ENCODE measurements around the gene MICB. TPM values are rescaled to one million over a fixed set of nuclear protein-coding genes. Genes with fewer than 3 reads are reported as not detected.

Gene MICB
- total RNA-seq, 3 donors from 2014 or later = 2.9 to 4.6 (median 4.0) TPM

DNA sequence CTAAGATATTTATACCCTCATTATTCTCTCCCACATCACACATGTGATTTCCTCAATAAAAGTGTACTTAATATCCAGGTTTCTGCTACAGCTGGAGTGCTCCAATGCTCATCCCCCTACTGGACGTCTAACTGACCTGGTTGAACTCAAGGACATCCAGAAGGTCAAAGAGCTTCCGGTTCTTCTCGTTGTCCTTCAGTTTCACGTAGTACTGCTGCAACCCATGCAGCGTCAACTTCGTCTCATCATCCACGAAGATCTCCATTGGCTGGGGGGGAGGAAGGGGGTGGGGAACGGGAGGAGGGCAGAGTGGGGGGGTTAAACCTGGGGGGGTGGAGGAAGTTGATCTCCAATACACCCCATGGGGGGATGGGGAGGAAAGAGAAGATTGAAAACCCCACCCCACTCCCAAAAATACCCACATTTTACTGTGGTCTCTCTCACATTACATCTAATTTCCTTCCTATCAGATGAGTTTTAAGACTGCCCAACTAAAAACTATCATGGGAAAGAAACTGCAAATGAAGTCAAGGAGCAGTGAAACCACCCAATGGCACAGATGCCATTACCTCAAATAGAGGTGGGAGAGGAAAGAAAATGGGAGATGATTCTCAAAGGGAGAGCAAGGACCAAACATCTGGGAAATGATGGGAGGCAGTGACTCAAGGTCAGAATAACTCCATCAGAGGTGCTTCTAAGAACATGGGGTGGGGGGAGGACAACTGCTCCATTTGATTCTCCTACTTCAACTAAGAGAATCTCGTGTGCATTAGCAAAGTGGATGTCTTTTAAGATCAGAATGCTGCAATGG lies 34.9 kb downstream of the MICB start:
- no peak overlapping the region for H3K27ac ChIP-seq
- no peaks in the 10 kb centered on the region for H3K9me3 ChIP-seq
- DNase-seq (ENCODE audit: low spot score in 2 of 2) = no peak
- TF ChIP-seq, protein P1, sequence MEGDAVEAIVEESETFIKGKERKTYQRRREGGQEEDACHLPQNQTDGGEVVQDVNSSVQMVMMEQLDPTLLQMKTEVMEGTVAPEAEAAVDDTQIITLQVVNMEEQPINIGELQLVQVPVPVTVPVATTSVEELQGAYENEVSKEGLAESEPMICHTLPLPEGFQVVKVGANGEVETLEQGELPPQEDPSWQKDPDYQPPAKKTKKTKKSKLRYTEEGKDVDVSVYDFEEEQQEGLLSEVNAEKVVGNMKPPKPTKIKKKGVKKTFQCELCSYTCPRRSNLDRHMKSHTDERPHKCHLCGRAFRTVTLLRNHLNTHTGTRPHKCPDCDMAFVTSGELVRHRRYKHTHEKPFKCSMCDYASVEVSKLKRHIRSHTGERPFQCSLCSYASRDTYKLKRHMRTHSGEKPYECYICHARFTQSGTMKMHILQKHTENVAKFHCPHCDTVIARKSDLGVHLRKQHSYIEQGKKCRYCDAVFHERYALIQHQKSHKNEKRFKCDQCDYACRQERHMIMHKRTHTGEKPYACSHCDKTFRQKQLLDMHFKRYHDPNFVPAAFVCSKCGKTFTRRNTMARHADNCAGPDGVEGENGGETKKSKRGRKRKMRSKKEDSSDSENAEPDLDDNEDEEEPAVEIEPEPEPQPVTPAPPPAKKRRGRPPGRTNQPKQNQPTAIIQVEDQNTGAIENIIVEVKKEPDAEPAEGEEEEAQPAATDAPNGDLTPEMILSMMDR (IDR thresholded peaks at IDR 0.05) = no peak
- TF ChIP-seq POLR2AphosphoS5 (IDR thresholded peaks at IDR 0.05) = no peak
- no peak for TF ChIP-seq POLR2A (IDR thresholded peaks at IDR 0.05)
- H3K4me3 ChIP-seq = no peak overlapping the region
- no peaks in the 10 kb centered on the region for H3K27me3 ChIP-seq
- H3K36me3 ChIP-seq = peaks cover 26% of the 10 kb centered on the region
- intact Hi-C loops (cut with DNase I; ENCODE audit: low total_unique reads) = no loop called here
- H3K4me1 ChIP-seq = no peaks in the 10 kb centered on the region

DNA sequence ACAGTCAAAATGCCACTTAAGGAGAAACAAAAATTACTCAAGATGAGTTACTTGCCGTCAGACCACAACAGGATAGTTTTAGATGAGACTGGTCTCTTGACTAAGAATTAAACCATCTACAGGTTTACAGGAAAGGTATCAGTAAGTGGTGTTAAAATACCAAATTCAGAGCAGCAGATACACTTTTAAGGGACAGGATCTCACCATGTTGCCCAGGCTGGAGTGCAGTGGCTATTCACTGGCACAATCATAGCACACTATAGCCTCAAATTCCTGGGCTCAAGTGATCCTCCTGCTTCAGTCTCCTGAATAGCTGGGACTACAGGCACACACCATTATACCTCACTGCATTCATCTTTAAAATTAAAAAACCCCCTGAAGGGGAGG lies 35.5 kb downstream of the MICB start:
- Histone ChIP-seq H3K4me1 (no peaks in the 10 kb centered on the region), H3K9me3 (no peaks in the 10 kb centered on the region), H3K27me3 (no peaks in the 10 kb centered on the region), H3K27ac (no peak overlapping the region), H3K4me3 (no peak overlapping the region), H3K36me3 (peaks cover 26% of the 10 kb centered on the region)
- intact Hi-C loops (cut with DNase I; ENCODE audit: low total_unique reads) = no loop called here
- TF ChIP-seq POLR2AphosphoS5 (IDR thresholded peaks at IDR 0.05) = no peak
- TF ChIP-seq, protein P1 (IDR thresholded peaks at IDR 0.05) = no peak
- TF ChIP-seq POLR2A (IDR thresholded peaks at IDR 0.05) = no peak
- no peak for DNase-seq (ENCODE audit: low spot score in 2 of 2)

DNA sequence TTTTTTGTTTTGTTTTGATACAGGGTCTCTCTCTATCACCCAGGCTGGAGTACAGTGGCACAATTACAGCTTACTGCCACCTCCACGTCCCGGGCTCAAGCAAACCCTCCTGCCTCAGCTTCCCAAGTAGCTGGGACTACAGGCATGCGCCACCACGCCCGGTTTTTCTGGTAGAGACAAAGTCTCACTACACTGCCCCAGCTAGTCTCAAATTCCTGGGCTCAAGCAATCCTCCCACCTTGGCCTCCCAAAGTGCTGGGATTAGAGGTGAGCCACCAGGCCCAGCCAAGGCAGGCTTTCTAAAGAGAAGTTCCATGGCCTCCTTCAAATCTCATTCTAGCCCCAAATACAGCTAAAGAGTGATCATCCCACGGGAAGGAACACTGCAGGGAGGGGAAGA lies 36.1 kb downstream of the MICB start:
- Histone ChIP-seq H3K4me3 (no peak overlapping the region), H3K36me3 (peaks cover 26% of the 10 kb centered on the region), H3K9me3 (no peaks in the 10 kb centered on the region), H3K27ac (no peak overlapping the region), H3K4me1 (peaks cover 2 to 3% of the 10 kb centered on the region in 2 donors), H3K27me3 (no peaks in the 10 kb centered on the region)
- no peak for DNase-seq (ENCODE audit: low spot score in 2 of 2)
- TF ChIP-seq POLR2A (IDR thresholded peaks at IDR 0.05) = no peak
- TF ChIP-seq, protein P1 (IDR thresholded peaks at IDR 0.05) = no peak
- TF ChIP-seq POLR2AphosphoS5 (IDR thresholded peaks at IDR 0.05) = no peak
- intact Hi-C loops (cut with DNase I; ENCODE audit: low total_unique reads) = no loop called here

DNA sequence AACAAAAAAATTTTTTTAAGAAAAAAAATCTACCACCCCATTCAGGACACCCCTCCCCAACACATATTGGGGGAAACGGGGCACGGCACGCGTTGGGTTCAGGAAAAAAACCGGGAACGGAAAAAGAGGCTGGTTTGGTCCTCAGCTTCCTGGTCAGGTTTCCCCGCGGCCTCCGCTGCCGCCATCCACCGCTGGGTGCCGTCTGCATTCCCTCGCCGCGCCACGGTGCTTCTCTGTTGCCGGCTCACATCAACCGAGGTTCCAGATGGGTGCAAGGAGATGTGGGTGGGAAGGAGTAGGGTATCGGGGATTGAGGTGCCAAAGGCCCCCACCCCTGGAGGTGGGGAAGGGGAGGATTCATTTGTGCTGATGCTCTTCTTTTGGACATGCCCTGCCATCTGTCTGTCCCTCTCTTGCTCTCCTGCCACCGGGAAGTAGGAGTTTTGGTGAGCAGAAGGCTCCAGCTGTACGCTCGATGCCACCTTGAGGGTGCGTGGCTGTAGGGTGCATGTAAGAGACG lies 36.6 kb downstream of the MICB start:
- H3K36me3 ChIP-seq = peaks cover 26% of the 10 kb centered on the region
- H3K27me3 ChIP-seq = no peaks in the 10 kb centered on the region
- peaks cover 7 to 8% of the 10 kb centered on the region in 2 donors for H3K4me1 ChIP-seq
- H3K4me3 ChIP-seq = no peak overlapping the region
- TF ChIP-seq POLR2AphosphoS5 (IDR thresholded peaks at IDR 0.05) (no peak), POLR2A (IDR thresholded peaks at IDR 0.05) (no peak)
- TF ChIP-seq, protein P1 (IDR thresholded peaks at IDR 0.05) = no peak
- no peak overlapping the region for H3K27ac ChIP-seq
- no peaks in the 10 kb centered on the region for H3K9me3 ChIP-seq
- DNase-seq (ENCODE audit: low spot score in 2 of 2) = no peak
- intact Hi-C loops (cut with DNase I; ENCODE audit: low total_unique reads) = no loop called here

DNA sequence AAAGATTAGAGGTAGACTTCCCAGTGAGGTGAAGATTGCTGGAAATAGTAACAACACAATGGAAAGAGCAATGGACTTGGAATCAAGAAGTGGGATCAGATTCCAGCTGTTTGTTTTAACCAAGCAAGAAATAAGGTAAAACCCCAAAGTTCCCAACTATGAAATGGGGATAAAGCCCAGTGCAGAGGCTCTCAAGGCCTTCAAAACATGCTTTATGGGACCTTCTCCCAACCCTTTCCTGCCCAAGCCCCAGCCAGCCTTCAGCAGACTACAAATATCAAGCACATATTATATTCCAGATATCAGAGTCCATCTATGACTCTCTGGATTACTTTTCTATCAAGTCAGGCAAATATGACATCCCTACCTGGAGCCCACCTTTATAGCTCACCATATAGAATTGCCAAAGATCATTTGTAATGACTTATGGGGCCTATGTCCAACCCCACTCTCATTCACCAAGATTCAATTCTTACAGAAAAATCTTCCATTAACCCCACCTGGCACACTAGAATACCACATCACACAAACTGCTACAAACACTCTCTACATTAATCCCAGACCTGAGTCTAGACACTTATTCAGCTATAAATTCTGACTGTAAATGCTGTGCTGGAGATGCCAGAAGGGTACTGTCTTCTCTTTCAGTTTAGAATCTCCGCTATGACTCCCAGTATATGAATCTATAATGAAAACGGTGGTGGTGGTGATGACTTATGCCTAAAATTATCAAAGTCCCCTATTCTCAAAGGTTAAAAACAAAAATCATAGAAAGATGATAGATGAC lies 37.8 kb downstream of the MICB start:
- H3K9me3 ChIP-seq = no peaks in the 10 kb centered on the region
- H3K4me3 ChIP-seq = no peak overlapping the region
- H3K4me1 ChIP-seq = peaks cover 11 to 17% of the 10 kb centered on the region in 2 donors
- H3K36me3 ChIP-seq = peaks cover 26% of the 10 kb centered on the region
- no peak for DNase-seq (ENCODE audit: low spot score in 2 of 2)
- no peak overlapping the region for H3K27ac ChIP-seq
- TF ChIP-seq POLR2AphosphoS5 (IDR thresholded peaks at IDR 0.05) (no peak), POLR2A (IDR thresholded peaks at IDR 0.05) (no peak)
- TF ChIP-seq, protein P1 (IDR thresholded peaks at IDR 0.05) = no peak
- intact Hi-C loops (cut with DNase I; ENCODE audit: low total_unique reads) = no loop called here
- H3K27me3 ChIP-seq = no peaks in the 10 kb centered on the region

Measured in breast epithelium (tissue), 4 donors.